OCI-LY1 (cell line): ENCODE results near the gene DHRSX.

Experiments used
- H2AFZ ChIP-seq: fragments of 200-600 bp; sonication (generic), shearing (Covaris generic); 2 replicates; pipeline ENCODE4 v1.6.0; 2014; ENCODE audit warnings: antibody characterized with exemption, mild to moderate bottlenecking, low read length
- H3F3A ChIP-seq: fragments of 200-600 bp; sonication (generic), shearing (Covaris generic); 2 replicates; pipeline ENCODE4 v1.6.0; 2014; ENCODE audit warnings: mild to moderate bottlenecking, antibody characterized with exemption, low read length, moderate library complexity; ENCODE audit not compliant: insufficient read depth
- H3K27ac ChIP-seq: fragments of 200-600 bp; sonication (generic); 2 replicates; pipeline ENCODE4 v1.5.1; 2014; ENCODE audit warnings: low read length, mixed run types, mild to moderate bottlenecking, low read depth; ENCODE audit not compliant: poor library complexity, severe bottlenecking
- H3K27me3 ChIP-seq: fragments of 200-600 bp; sonication (generic); 2 replicates; pipeline ENCODE4 v1.6.0; 2014; ENCODE audit warnings: antibody characterized with exemption, mild to moderate bottlenecking, low read length, moderate library complexity; ENCODE audit not compliant: insufficient read depth
- H3K36me3 ChIP-seq: fragments of 200-600 bp; sonication (generic); 2 replicates; pipeline ENCODE4 v1.6.1; 2014; ENCODE audit warnings: mild to moderate bottlenecking, antibody characterized with exemption, low read length, moderate library complexity, mixed read lengths; ENCODE audit not compliant: insufficient read depth
- H3K4me1 ChIP-seq: fragments of 200-600 bp; sonication (generic); 2 replicates; pipeline ENCODE4 v1.5.1; 2014; ENCODE audit warnings: mild to moderate bottlenecking, low read length, moderate library complexity; ENCODE audit not compliant: insufficient read depth, severe bottlenecking
- H3K4me2 ChIP-seq: fragments of 200-600 bp; sonication (generic), shearing (Covaris generic); 2 replicates; pipeline ENCODE4 v1.6.1; 2014; ENCODE audit warnings: low read length
- H3K4me3 ChIP-seq: fragments of 200-600 bp; sonication (generic); 2 replicates; pipeline ENCODE4 v1.5.1; 2014; ENCODE audit warnings: low read length, low read depth, mild to moderate bottlenecking, mixed read lengths; ENCODE audit not compliant: poor library complexity, severe bottlenecking
- H3K79me2 ChIP-seq: fragments of 200-600 bp; shearing (Covaris generic); 2 replicates; pipeline ENCODE4 v1.6.1; 2016; ENCODE audit warnings: mixed run types, low read length, mixed read lengths; ENCODE audit not compliant: insufficient read depth
- H3K9ac ChIP-seq: fragments of 200-600 bp; sonication (generic), shearing (Covaris generic); 2 replicates; pipeline ENCODE4 v1.6.1; 2014; ENCODE audit warnings: mild to moderate bottlenecking, low read length, mixed read lengths
- H3K9me2 ChIP-seq: fragments of 200-600 bp; sonication (generic), shearing (Covaris generic); 2 replicates; pipeline ENCODE4 v1.6.1; 2014; ENCODE audit warnings: low read depth, mild to moderate bottlenecking, low read length, mixed read lengths
- H3K9me3 ChIP-seq: fragments of 200-600 bp; shearing (Covaris generic); 2 replicates; pipeline ENCODE4 v1.6.1; 2014; ENCODE audit warnings: low read length, mixed read lengths
- H4K20me1 ChIP-seq: fragments of 200-600 bp; sonication (generic), shearing (Covaris generic); 2 replicates; pipeline ENCODE4 v1.6.0; 2016; ENCODE audit warnings: mild to moderate bottlenecking, low read length; ENCODE audit not compliant: insufficient read depth
- CTCF ChIP-seq: fragments of 200-600 bp; sonication (generic), shearing (Covaris generic); IDR thresholded peaks from 2 replicates; pipeline ENCODE4 v1.5.1; 2017; ENCODE audit warnings: mild to moderate bottlenecking, antibody characterized with exemption, low read length, moderate library complexity, mixed read lengths
- EZH2 ChIP-seq: fragments of 200-600 bp; sonication (generic), shearing (Covaris generic); IDR thresholded peaks from 2 replicates; pipeline ENCODE4 v1.8.0; 2017; ENCODE audit warnings: borderline replicate concordance, mixed run types, mild to moderate bottlenecking, antibody characterized with exemption, low read length, moderate library complexity, mixed read lengths

Gene DHRSX

GRCh38 chrX:2439613-2440012, 61.2 kb downstream of the DHRSX start:
- Histone ChIP-seq H3K27ac (no peak overlapping the region), H3K9me3 (no peaks in the 10 kb centered on the region), H3K27me3 (no peaks in the 10 kb centered on the region), H3K9ac (no peak overlapping the region), H2AFZ (no peak overlapping the region), H3K79me2 (no peaks in the 10 kb centered on the region), H3K4me1 (no peaks in the 10 kb centered on the region), H3K4me3 (no peak overlapping the region), H3F3A (no peaks in the 10 kb centered on the region), H3K36me3 (peaks cover 21% of the 10 kb centered on the region), H3K9me2 (no peaks in the 10 kb centered on the region), H4K20me1 (no peaks in the 10 kb centered on the region), H3K4me2 (no peak overlapping the region)
- TF ChIP-seq EZH2 (no peak), CTCF (no peak)

GRCh38 chrX:2435465-2435864, 65.3 kb downstream of the DHRSX start:
- Histone ChIP-seq H3K27me3 (no peaks in the 10 kb centered on the region), H4K20me1 (no peaks in the 10 kb centered on the region), H3K4me3 (no peak overlapping the region), H3K9me3 (no peaks in the 10 kb centered on the region; the same call in 1 of the 2 replicates), H2AFZ (no peak overlapping the region), H3K9me2 (no peaks in the 10 kb centered on the region), H3K9ac (no peak overlapping the region), H3K27ac (no peak overlapping the region), H3K4me2 (no peak overlapping the region), H3F3A (no peaks in the 10 kb centered on the region), H3K36me3 (peaks cover 21% of the 10 kb centered on the region), H3K4me1 (peaks cover 11% of the 10 kb centered on the region), H3K79me2 (no peaks in the 10 kb centered on the region)
- TF ChIP-seq EZH2 (no peak), CTCF (no peak)

- Histone ChIP-seq H3K27me3 (no peaks in the 10 kb centered on the region), H3K9me3 (no peaks in the 10 kb centered on the region; the same call in 1 of the 2 replicates), H3K4me1 (peaks cover 11% of the 10 kb centered on the region), H2AFZ (no peak overlapping the region), H3K36me3 (peaks cover 13% of the 10 kb centered on the region), H3K4me2 (no peak overlapping the region), H3K9ac (no peak overlapping the region), H3F3A (no peaks in the 10 kb centered on the region), H3K9me2 (no peaks in the 10 kb centered on the region), H3K79me2 (no peaks in the 10 kb centered on the region), H3K27ac (no peak overlapping the region), H3K4me3 (no peak overlapping the region), H4K20me1 (no peaks in the 10 kb centered on the region)
- TF ChIP-seq CTCF (no peak), EZH2 (no peak)
These were observed 66.3 kb downstream of the DHRSX start for GRCh38 chrX:2434270-2435163.
